DMS114 treated with DMSO at 0.1 percent for 48 hours (cell line): Measurements from ENCODE around the gene TAOK1.
"Not testable (repeated sequence)": the region's sequence is repeated elsewhere in the genome, so short reads cannot be mapped to it uniquely, and the experiment has no call there.

Experiments
- DNase-seq: peaks from one replicate; lab custom pipeline; 2025; ENCODE audit not compliant: unreplicated experiment; lab: John Stamatoyannopoulos, UW

The TAOK1 gene

GRCh38 chr17:29443041-29443739, 53.0 kb downstream of the TAOK1 start:
- DNase-seq, result no peak

GRCh38 chr17:29444589-29444988, 54.4 kb downstream of the TAOK1 start:
- no peak for DNase-seq

DNA sequence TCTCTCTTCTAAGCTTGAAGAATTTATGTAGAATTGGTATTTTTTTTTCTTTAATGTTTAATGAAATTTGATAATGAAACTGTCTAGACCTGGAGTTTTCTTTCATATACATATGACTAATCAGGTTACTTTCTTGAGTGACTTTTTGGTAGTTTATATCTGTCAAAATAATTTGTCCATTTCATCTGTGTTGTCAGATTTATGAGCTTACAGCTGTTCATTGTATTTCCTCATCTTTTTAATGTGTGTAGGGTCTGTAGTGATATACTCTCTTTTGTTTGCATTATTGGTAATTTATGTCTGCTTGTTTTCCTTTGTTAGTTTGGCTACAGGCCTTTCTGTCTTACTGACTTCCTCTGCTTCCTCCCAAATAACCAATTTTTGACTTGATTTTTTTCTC, 55.7 kb downstream of the TAOK1 start:
- DNase-seq, result no peak

- no peak for DNase-seq
Observed at GRCh38 chr17:29449865-29450671, 59.9 kb downstream of the TAOK1 start.

DNA sequence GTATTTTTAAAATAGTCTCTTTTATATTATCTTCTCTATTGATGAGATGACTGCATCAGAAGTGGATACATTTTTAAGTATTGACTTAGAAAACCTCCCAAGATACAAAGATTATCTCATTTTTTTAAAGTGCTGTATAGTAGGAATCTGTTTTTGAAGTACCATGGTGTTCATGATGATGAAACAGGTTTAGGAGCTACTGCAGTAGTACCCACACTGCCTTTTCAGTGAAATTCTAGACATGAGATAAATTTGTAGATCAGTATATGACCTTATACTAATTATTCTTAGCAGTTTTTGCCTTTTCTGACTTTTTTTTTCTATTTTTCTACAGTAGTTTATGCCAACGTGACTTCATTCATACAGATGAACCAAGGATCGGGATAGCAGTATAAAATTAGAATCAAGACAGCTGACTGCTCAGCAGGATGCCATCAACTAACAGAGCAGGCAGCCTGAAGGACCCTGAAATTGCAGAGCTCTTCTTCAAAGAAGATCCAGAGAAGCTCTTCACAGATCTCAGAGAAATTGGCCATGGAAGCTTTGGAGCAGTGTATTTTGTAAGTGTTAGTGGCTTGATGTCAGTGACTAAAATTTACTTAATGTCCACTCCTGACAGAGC, 61.1 kb downstream of the TAOK1 start:
- no peak for DNase-seq

DNA sequence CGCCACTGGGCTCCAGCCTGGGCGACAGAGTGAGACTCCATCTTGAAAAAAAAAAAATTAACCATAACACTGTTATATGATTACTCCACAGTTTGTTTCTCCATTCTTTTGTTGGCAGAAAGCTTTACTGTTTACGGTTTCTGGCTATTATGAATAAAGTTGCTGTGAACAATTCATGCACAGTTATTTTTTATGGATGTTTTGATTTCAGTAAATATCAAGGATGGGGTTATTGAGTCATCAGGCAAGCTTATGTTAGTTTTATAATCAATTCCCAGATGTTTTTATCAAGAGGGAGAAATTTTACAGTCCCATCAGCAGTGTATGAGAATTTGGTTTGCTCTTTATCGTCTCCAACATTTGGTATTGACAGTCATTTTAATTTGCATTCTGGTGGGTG, 67.9 kb downstream of the TAOK1 start:
- no peak for DNase-seq

GRCh38 chr17:29461483-29462206, 71.5 kb downstream of the TAOK1 start:
- DNase-seq, result no peak

GRCh38 chr17:29469276-29469675, 79.1 kb downstream of the TAOK1 start:
- DNase-seq, result no peak

- DNase-seq, result not testable (repeated sequence)
Observed at GRCh38 chr17:29473437-29473836, 83.3 kb downstream of the TAOK1 start.

DNA sequence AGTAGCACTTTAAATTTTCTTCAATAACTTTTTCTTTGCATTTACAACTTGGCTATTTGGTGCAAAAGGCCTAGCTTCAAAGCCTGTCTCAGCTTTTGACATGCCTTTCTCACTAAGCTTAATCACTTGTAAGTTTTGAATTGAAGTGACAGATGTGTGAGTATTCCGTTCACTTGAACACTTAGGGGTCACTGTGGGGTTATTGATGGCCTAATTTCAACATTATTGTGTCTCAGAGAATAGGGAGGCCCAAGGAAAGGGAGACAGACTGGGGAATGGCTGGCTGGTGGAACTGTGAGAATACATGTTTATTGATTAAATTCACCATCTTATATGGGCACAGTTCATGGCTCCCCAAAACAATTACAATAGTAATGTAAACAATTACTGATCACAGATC, 84.1 kb downstream of the TAOK1 start:
- DNase-seq, result no peak

GRCh38 chr17:29475891-29476290, 85.7 kb downstream of the TAOK1 start:
- DNase-seq, result no peak

GRCh38 chr17:29480249-29480928, 90.2 kb downstream of the TAOK1 start:
- DNase-seq, result not testable (repeated sequence)

- no peak for DNase-seq
Observed at GRCh38 chr17:29483503-29483902, 93.3 kb downstream of the TAOK1 start.

DNA sequence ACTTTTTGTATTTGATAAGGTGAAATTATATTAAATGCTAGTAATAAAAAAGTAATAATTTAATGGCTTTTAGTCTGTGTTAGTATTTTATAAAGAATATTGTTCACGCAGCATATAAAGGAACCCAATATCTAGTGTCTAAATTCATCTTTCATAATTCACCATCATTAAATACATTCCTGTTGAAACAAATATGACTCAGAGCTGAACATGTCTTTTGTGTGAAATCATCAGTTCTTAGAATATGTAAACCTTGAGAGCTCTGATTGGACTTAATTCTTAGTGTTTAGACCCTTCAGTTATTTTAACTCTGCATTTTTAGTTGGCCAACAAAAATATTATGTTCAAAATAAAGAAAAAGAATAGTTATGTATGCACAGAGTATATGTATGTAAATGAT, 104.8 kb downstream of the TAOK1 start:
- DNase-seq, result no peak

DNA sequence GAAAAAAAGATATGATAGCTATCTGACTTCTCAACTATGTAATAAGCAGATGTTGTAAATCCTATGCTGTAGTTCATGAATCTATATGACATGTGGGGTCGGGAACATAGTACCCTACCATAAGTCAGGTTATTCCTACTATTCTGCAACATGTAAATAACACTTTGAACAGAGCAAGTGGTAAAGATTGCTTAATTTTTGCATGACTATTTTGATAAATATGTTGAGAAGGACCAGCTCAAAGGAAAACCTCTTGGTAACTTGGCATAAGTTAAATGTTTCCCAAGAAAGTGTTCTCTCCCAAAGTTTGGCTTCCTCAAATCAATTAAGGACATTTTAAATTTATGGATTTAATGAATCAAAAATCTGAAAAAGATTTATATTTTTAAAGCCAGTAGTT, 114.5 kb downstream of the TAOK1 start:
- DNase-seq, result no peak

GRCh38 chr17:29505836-29506235, 115.7 kb downstream of the TAOK1 start:
- DNase-seq, result no peak

- no peak for DNase-seq
Observed at GRCh38 chr17:29510953-29511352, 120.8 kb downstream of the TAOK1 start.

- no peak for DNase-seq
Observed at GRCh38 chr17:29514792-29515191, 124.6 kb downstream of the TAOK1 start.

DNA sequence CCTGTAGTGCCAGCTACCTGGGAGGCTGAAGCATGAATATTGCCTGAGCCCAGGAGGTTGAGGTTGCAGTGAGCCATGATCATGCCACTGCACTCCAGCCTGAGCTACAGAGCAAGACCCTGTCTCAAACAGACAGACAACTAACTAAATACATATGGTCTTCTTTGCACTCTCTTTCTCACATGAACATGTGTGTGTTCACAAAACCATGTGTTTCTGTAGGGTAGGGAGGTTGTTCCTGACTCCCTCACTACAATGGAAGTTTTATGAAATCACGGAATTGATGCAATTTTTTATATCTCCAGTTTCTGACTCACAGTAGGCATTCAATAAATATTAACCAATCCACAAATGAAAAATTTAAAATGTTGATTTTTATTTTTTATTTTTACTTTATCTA, 128.2 kb downstream of the TAOK1 start:
- no peak for DNase-seq

DNA sequence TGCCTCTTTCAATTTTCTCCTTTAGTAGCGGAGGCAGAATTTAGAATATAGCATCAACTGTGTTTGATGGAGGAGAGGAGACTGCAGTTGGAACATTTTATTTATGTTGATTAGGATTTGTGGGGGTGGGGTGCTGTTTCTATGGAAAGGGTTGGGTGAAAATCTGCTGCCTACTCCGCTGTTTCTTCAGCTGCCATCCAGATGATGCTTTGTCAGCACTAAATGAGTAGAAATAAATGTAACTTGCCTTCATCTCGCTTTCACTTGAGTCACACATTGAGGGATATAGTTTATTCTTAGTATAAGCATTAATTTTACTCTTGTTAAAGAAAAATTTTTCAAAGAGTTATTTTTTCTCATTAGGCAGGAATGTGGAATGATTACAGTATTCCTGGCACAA, 134.5 kb downstream of the TAOK1 start:
- DNase-seq, result no peak

GRCh38 chr17:29526322-29526721, 136.2 kb downstream of the TAOK1 start:
- no peak for DNase-seq
